MCF 10A (cell line): ENCODE results near the gene IQCH. TPM values are rescaled to one million over a fixed set of nuclear protein-coding genes. Genes with fewer than 3 reads are reported as not detected.

Source experiments
- BruUV-seq: library from RNA; stranded (reverse); fragments of 400-500 nt; replicated peaks from 2 replicates; lab custom pipeline; 2021; lab: Mats Ljungman, UMichigan
- CTCF ChIA-PET: fragments of 300-600 bp; sonication (Branson Sonifier 250); formaldehyde crosslinking; extraction: SDS; loops from one replicate; lab custom pipeline; 2021; ENCODE audit warnings: antibody characterized with exemption, inconsistent platforms; lab: Yijun Ruan, JAX
- POLR2A ChIA-PET: fragments of 300-600, 350-650 bp; sonication (Branson Sonifier 250); formaldehyde crosslinking; extraction: SDS; loops from one replicate; lab custom pipeline; 2020; ENCODE audit warnings: antibody characterized with exemption, inconsistent platforms; lab: Yijun Ruan, JAX
- DNase-seq: peaks from one replicate; pipeline ENCODE4 v3.0.0-alpha.2; 2018; ENCODE audit not compliant: unreplicated experiment
- H3K27ac Mint-ChIP-seq: one replicate; pipeline ENCODE4 v1.8.0; 2022; ENCODE audit warnings: mild to moderate bottlenecking, low read depth, mixed read lengths; ENCODE audit not compliant: unreplicated experiment
- H3K27me3 Mint-ChIP-seq: one replicate; pipeline ENCODE4 v1.8.0; 2022; ENCODE audit warnings: mixed read lengths; ENCODE audit not compliant: insufficient read depth, unreplicated experiment
- H3K36me3 Mint-ChIP-seq: one replicate; pipeline ENCODE4 v1.8.0; 2022; ENCODE audit warnings: mild to moderate bottlenecking, moderate library complexity, mixed read lengths; ENCODE audit not compliant: insufficient read depth, unreplicated experiment
- H3K4me1 Mint-ChIP-seq: one replicate; pipeline ENCODE4 v1.8.0; 2022; ENCODE audit warnings: mixed read lengths; ENCODE audit not compliant: insufficient read depth, unreplicated experiment
- H3K4me3 Mint-ChIP-seq: one replicate; pipeline ENCODE4 v1.8.0; 2022; ENCODE audit warnings: mild to moderate bottlenecking, moderate library complexity, mixed read lengths; ENCODE audit not compliant: unreplicated experiment
- H3K9me3 Mint-ChIP-seq: one replicate; pipeline ENCODE4 v1.8.0; 2022; ENCODE audit warnings: mixed read lengths; ENCODE audit not compliant: unreplicated experiment
- intact Hi-C: fragments of 100-400 bp; cut with micrococcal nuclease; formaldehyde crosslinking; loops from 2 replicates; pipeline ENCODE4 v1.14.1; 2022
- total RNA-seq: library from RNA; stranded (reverse); gene quantifications from 2 replicates; pipeline ENCODE4 v1.2.3, GENCODE V29; 2022
- TF ChIP-seq, protein P1 (sequence below): fragments of 200-600 bp; IDR thresholded peaks from one replicate; pipeline ENCODE4 v1.8.0; 2022; ENCODE audit warnings: antibody characterized with exemption, mild to moderate bottlenecking; ENCODE audit not compliant: unreplicated experiment

IQCH gene
- total RNA-seq, 1 experiment from 2014 or later = 5.0 TPM

- ChIA-PET CTCF (interaction anchor here (0.6 kb wide), 1 partner anchor 591 kb away, joined by 4 read pairs; no protein-coding TSS in a partner anchor), POLR2A (interaction anchor here (2.2 kb wide), 1 partner anchor 27 kb away, joined by 9 read pairs; the partner anchor contains the start of gene C15orf61)
- Mint-ChIP-seq H3K4me3 (no peak overlapping the region), H3K4me1 (peaks cover 15% of the 10 kb centered on the region), H3K27me3 (no peaks in the 10 kb centered on the region), H3K9me3 (no peaks in the 10 kb centered on the region), H3K27ac (no peak overlapping the region), H3K36me3 (peaks cover 22% of the 10 kb centered on the region)
- no TSS peak for BruUV-seq
- no peak for DNase-seq
- intact Hi-C loops = no loop called here
- TF ChIP-seq, protein P1, sequence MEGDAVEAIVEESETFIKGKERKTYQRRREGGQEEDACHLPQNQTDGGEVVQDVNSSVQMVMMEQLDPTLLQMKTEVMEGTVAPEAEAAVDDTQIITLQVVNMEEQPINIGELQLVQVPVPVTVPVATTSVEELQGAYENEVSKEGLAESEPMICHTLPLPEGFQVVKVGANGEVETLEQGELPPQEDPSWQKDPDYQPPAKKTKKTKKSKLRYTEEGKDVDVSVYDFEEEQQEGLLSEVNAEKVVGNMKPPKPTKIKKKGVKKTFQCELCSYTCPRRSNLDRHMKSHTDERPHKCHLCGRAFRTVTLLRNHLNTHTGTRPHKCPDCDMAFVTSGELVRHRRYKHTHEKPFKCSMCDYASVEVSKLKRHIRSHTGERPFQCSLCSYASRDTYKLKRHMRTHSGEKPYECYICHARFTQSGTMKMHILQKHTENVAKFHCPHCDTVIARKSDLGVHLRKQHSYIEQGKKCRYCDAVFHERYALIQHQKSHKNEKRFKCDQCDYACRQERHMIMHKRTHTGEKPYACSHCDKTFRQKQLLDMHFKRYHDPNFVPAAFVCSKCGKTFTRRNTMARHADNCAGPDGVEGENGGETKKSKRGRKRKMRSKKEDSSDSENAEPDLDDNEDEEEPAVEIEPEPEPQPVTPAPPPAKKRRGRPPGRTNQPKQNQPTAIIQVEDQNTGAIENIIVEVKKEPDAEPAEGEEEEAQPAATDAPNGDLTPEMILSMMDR = no peak
Observed at GRCh38 chr15:67547836-67548235, 293.2 kb downstream of the IQCH start.

- Mint-ChIP-seq H3K4me3 (no peak overlapping the region), H3K36me3 (peaks cover 22% of the 10 kb centered on the region), H3K27ac (no peak overlapping the region), H3K27me3 (no peaks in the 10 kb centered on the region), H3K9me3 (no peaks in the 10 kb centered on the region), H3K4me1 (peaks cover 15% of the 10 kb centered on the region)
- DNase-seq = no peak
- no TSS peak for BruUV-seq
- CTCF ChIA-PET = interaction anchor here (0.6 kb wide), 1 partner anchor 592 kb away, joined by 4 read pairs; no protein-coding TSS in a partner anchor
- intact Hi-C loops = no loop called here
- TF ChIP-seq, protein P1 = no peak
- POLR2A ChIA-PET = interaction anchor here (2.2 kb wide), 1 partner anchor 27 kb away, joined by 9 read pairs; the partner anchor contains the start of gene C15orf61
Observed at GRCh38 chr15:67548236-67548852, 293.8 kb downstream of the IQCH start.

GRCh38 chr15:67548862-67549651 is 294.5 kb downstream of the IQCH start:
- no peak overlapping the region for H3K27ac Mint-ChIP-seq
- no TSS peak for BruUV-seq
- intact Hi-C loops = no loop called here
- no peaks in the 10 kb centered on the region for H3K27me3 Mint-ChIP-seq
- TF ChIP-seq, protein P1 = no peak
- no peak for DNase-seq
- peaks cover 15% of the 10 kb centered on the region for H3K4me1 Mint-ChIP-seq
- no peaks in the 10 kb centered on the region for H3K9me3 Mint-ChIP-seq
- H3K4me3 Mint-ChIP-seq = no peak overlapping the region
- CTCF ChIA-PET = interaction anchor here (0.7 to 1.3 kb wide), 3 partner anchors 11 to 606 kb away, joined by 3 to 5 read pairs (median 4); no protein-coding TSS in a partner anchor
- POLR2A ChIA-PET = interaction anchor here (1.6 to 2.2 kb wide), 2 partner anchors 8 to 28 kb away, joined by 3 to 9 read pairs; partner anchors contain the start of gene C15orf61
- peaks cover 22% of the 10 kb centered on the region for H3K36me3 Mint-ChIP-seq

DNA sequence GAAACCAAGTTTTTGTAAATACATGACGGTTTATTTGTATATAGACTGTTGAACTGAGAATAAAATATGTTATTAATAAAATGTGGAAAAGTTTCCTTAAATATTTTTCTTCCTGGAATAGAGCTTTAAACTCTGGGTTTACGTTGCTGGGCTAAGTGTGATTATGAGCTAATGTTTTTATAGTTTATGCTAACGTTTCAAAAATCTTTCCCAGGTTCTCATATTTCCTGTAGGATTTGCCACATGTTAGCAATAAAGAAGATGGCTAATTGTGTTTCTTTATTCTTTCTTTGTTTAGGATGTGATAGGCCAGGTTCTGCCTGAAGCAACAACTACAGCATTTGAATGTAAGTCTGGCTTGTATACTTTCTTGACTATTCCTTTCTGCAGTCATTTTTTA is 295.1 kb downstream of the IQCH start:
- no TSS peak for BruUV-seq
- CTCF ChIA-PET = interaction anchor here (0.7 to 1.3 kb wide), 3 partner anchors 10 to 605 kb away, joined by 3 to 5 read pairs (median 4); no protein-coding TSS in a partner anchor

More for the DNA sequence above, 295.1 kb downstream of the IQCH start:
- Mint-ChIP-seq H3K27ac (no peak overlapping the region), H3K27me3 (no peaks in the 10 kb centered on the region), H3K36me3 (peaks cover 22% of the 10 kb centered on the region), H3K4me3 (no peak overlapping the region), H3K9me3 (no peaks in the 10 kb centered on the region), H3K4me1 (peaks cover 11% of the 10 kb centered on the region)
- POLR2A ChIA-PET = interaction anchor here (1.6 kb wide), 1 partner anchor 9 kb away, joined by 3 read pairs; no protein-coding TSS in a partner anchor
- TF ChIP-seq, protein P1 = no peak
- intact Hi-C loops = no loop called here
- DNase-seq = no peak
